Astrocyte of the cerebellum (primary cell): ENCODE results near the gene ARHGAP18.

ENCODE experiments used
- DNase-seq: peaks from one replicate; pipeline ENCODE4 v3.0.0-alpha.2; 2011; ENCODE audit warnings: low read depth
- H3K4me3 ChIP-seq: 2 replicates; pipeline ENCODE4 v1.5.1; 2011; ENCODE audit warnings: mild to moderate bottlenecking, low read depth, low read length, moderate library complexity
- in situ Hi-C: cut with HindIII; loops from 2 replicates; pipeline ENCODE4 v1.10.0; 2017; ENCODE audit warnings: low sequenced_read_pairs
- TF ChIP-seq, protein P1 (sequence below): IDR thresholded peaks from 2 replicates; pipeline ENCODE4 v1.5.1; 2012; ENCODE audit warnings: low read length, low read depth, moderate library complexity, mild to moderate bottlenecking; ENCODE audit errors: missing control alignments

ARHGAP18 gene

DNA sequence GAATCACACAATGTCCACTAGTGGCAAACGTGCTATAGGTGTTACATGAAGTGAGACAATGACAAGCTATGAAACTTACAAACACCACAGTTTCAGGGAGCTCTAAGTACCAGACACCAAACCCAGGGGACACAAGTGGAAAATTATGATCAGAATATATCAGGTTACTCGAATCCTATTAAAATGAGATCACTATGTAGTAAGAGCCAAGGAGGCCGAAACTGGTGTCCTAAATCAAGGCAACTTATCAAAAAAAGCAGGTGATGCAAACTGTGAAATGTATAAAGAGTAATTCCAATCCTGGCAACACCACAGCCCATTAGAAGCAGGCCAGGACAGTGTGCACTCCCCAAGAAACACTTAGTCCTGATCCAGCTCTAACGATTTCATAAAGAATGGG lies 100.3 kb downstream of the ARHGAP18 start:
- DNase-seq = no peak
- in situ Hi-C loops = no loop called here
- TF ChIP-seq, protein P1, sequence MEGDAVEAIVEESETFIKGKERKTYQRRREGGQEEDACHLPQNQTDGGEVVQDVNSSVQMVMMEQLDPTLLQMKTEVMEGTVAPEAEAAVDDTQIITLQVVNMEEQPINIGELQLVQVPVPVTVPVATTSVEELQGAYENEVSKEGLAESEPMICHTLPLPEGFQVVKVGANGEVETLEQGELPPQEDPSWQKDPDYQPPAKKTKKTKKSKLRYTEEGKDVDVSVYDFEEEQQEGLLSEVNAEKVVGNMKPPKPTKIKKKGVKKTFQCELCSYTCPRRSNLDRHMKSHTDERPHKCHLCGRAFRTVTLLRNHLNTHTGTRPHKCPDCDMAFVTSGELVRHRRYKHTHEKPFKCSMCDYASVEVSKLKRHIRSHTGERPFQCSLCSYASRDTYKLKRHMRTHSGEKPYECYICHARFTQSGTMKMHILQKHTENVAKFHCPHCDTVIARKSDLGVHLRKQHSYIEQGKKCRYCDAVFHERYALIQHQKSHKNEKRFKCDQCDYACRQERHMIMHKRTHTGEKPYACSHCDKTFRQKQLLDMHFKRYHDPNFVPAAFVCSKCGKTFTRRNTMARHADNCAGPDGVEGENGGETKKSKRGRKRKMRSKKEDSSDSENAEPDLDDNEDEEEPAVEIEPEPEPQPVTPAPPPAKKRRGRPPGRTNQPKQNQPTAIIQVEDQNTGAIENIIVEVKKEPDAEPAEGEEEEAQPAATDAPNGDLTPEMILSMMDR = no peak

DNA sequence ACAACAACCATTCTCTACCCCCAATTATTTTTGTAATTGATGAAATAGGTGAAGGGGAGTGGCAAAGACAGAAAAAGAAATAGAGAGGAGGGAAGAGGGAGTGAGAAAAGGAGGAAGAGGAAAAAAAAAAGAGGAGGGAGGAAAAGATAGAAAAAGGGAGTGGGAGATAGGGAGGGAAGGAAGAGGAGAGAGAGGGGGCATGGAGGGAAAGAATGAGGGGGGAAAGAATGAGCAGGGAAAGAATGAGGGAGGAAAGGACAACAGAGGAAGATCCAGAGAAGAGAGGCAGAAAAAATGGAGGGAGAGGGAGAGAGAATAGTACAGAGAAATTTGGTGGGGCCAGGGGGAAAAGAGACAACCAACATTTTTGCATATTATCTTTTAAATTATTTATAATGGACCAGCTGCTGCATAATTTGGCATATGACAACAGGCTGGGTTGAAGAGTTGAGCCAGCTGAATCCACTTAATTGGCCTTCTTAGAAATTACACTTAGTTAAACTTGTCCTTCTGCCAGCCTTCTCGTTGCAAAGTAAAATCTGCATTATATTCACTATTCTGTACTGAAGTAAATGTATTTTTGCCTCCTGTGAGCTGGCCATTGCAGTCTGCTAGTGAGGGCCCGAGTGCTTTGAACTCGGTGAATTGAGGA lies 101.0 kb downstream of the ARHGAP18 start:
- H3K4me3 ChIP-seq = no peak overlapping the region
- TF ChIP-seq, protein P1 = no peak
- in situ Hi-C loops = no loop called here
- DNase-seq = no peak

More for the DNA sequence above, 100.3 kb downstream of the ARHGAP18 start:
- no peak overlapping the region for H3K4me3 ChIP-seq

DNA sequence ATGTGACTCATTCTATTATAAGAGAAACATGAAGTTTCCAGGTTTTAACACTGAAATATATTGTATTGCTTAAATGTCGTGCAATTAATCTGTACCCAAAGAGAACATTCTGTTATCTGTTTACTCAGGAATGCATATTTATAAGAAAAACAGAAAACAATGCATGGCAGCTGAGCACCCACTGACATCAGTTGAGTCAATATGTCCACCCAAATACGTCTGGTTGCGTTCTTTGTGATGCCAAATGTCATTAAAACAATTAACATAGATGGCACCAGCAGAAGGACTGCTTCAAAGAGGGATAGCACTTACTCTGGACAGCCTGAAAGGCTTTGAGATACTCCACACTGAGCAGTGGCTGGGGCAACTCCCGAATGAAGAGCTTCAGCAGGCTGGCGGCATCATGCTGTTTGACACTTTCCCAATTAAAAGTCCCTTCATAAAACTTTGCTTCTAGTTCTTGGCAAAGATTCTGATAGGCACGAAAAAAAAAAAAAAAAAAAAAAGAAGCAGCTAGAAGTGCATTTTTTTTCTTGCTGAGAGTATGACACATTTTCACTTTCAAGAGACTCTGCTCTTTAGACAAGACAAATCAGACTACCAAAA lies 102.3 kb downstream of the ARHGAP18 start:
- no peak overlapping the region for H3K4me3 ChIP-seq
- DNase-seq = peak; percentile 4
- in situ Hi-C loops = no loop called here
- TF ChIP-seq, protein P1 = no peak

DNA sequence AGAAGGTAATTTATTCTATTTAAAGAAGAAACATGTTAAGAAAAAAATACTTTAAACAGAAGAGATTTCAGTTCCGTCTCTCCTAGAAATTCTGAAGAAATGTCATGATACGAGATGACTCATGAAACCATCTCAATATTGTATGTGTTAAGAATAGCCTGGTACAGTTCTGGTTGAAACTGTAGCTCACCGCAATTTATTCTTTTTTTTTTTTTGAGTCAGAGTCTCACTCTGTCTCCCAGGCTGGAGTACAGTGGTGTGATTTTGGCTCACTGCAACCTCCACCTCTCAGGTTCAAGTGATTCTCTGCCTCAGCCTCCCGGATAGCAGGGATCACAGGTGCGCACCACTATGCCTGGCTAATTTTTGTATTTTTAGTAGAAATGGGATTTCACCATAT lies 103.3 kb downstream of the ARHGAP18 start:
- TF ChIP-seq, protein P1 = no peak

DNA sequence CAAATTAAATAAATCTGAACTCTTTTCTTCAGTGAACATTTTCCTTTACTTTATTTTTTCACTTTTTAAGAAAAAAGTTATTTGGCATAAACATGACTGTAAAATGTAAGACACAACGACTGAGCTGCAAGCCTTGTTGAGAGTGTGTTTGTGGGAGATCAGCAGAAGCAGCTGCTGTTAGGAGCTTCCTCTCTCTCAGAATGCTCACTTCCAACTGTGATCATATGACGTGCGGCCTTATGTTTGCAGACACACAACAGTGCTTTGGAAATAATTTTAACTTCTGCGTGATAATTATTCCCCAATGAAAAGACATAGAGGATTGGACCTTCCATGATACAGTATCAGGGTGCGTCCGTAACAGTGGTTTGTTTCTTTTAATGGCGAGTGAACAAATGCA lies 104.0 kb downstream of the ARHGAP18 start:
- in situ Hi-C loops = no loop called here
- TF ChIP-seq, protein P1 = no peak
- no peak for DNase-seq
- H3K4me3 ChIP-seq = no peak overlapping the region

More for the DNA sequence above, 103.3 kb downstream of the ARHGAP18 start:
- in situ Hi-C loops = no loop called here
- DNase-seq = no peak
- H3K4me3 ChIP-seq = no peak overlapping the region

DNA sequence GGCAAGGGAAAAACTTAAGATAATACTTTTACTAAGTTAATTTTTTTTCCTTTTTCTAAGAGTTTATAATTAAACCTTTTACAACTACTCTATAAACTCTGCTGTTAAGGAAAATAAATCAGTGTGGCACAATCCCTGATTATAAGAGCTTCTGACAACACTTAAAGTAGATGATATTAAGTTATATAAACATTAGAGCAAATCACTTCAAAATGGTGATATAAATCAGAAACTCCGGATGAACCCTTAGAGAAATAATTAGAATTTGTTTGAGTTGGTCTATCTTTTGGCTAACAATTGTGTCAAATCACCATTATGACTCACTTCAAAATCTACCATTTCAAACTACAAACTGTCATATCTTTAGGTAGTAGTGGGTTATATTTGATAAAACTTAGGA lies 104.9 kb downstream of the ARHGAP18 start:
- in situ Hi-C loops = no loop called here
- TF ChIP-seq, protein P1 = no peak
- no peak overlapping the region for H3K4me3 ChIP-seq
- no peak for DNase-seq
